Cardiac fibroblast (primary cell): ENCODE data around the gene SNRK.

Source experiments
- DNase-seq, 2 donors: peaks; one replicate each; pipeline versions ENCODE4 v3.0.0 to v3.0.0-alpha.2; 2010; ENCODE audit warnings: low read depth in 2 of 2
- H3K4me3 ChIP-seq, 2 donors: replicated peaks in 1 of 2; 1 replicate in 1 of 2; 2 replicates in 1 of 2; pipeline ENCODE4 v1.5.1; 2011; ENCODE audit warnings: low read depth in 2 of 2, low read length in 2 of 2, mild to moderate bottlenecking in 2 of 2, moderate library complexity in 1 of 2
- CTCF ChIP-seq: IDR thresholded peaks from one replicate; pipeline ENCODE4 v1.5.1; 2011; ENCODE audit warnings: low read depth, mild to moderate bottlenecking, low read length, inconsistent platforms

SNRK gene

GRCh38 chr3:43340403-43340802 lies 54.1 kb downstream of the SNRK start:
- no peak for DNase-seq
- TF ChIP-seq CTCF = no peak
- H3K4me3 ChIP-seq = no peak overlapping the region

GRCh38 chr3:43341788-43342187 lies 55.4 kb downstream of the SNRK start:
- no peak for TF ChIP-seq CTCF
- no peak overlapping the region for H3K4me3 ChIP-seq
- no peak for DNase-seq

DNA sequence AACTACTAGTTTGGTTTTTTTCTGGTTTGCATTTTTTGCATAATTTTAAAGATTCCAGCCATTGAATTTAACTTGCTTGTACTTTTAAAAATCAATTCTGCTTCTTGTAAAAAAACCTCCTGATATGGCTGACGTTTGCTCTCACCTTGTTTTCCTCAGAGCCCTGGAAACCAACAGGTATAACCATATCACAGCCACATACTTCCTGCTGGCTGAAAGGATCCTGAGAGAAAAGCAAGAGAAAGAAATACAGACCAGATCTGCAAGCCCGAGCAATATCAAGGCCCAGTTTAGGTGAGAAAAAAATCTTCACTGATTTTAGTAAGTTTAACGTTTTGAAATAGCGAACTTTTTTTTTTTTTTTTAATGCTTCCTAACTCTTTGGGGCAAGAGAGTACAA lies 56.8 kb downstream of the SNRK start:
- H3K4me3 ChIP-seq = no peak overlapping the region
- no peak for DNase-seq
- TF ChIP-seq CTCF = no peak

DNA sequence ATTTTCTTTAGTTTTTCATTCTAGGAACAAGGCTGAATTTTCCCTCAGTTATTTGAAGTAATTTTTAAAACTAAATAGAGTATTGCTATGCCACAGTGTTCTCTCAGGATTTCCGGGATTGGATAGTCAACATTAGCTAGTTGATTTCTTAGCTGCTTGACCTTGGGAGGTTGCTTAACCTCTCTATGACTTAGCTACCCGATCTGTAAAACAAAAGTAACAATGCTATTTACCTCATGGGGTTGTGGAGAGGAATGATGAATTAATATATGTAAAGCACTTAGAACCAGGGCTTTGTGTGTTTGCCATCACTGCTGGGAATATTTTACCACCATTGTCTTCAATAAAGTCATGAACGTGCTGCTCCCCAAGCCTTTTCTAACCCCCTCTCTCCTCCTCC lies 57.5 kb downstream of the SNRK start:
- no peak for TF ChIP-seq CTCF
- H3K4me3 ChIP-seq = no peak overlapping the region
- DNase-seq = no peak

GRCh38 chr3:43344520-43344919 lies 58.2 kb downstream of the SNRK start:
- DNase-seq = no peak
- no peak for TF ChIP-seq CTCF

DNA sequence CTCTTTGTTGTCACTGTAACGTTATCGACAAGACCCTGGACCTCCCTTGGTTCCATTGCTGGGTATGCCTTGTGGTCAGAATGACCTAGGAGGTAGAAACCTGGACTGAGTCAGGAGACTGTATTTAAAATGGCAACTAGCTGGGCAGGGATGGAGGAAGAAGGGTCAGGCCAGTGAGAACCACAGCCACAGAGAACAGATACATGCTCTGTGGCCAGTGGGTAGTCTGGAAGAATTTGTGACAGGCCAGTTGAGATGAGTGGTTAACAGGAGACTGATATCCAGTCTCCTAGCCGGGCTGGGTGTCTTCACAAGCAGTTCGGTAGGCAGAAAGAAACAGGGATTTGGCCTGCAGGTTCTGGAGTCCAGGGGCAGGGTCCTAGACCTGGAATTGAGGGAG lies 58.9 kb downstream of the SNRK start:
- DNase-seq = no peak
- TF ChIP-seq CTCF = no peak
- H3K4me3 ChIP-seq = no peak overlapping the region

More at GRCh38 chr3:43344520-43344919, 58.2 kb downstream of the SNRK start:
- H3K4me3 ChIP-seq = no peak overlapping the region

DNA sequence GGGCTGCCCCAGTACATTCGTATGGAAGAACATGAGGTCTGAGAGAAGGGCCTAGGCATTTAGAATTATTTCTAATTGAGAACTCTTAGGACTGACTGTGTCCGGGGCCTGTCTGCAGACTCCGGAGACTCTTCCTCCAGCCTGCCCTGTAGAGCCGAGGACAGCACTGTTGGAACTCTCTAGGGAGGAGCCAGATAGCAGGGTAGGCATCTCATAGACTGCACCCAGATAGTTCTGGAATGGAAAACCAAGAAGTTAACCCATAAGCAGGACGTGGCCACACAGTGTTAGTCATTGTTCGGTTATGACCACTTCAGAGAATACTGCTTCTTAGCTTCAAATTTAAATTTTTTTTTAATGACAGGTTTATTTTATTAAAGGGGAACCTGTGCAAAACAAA lies 59.5 kb downstream of the SNRK start:
- no peak for TF ChIP-seq CTCF
- DNase-seq = peak in 1 of 2 donors; percentile 72
- H3K4me3 ChIP-seq = no peak overlapping the region
